Neural cell (in vitro differentiated cells): Measurements from ENCODE around the gene DNAJC6.

Experiments
- CTCF ChIP-seq: fragments of 450-650 bp; IDR thresholded peaks from 2 replicates; pipeline ENCODE4 v1.5.1; 2014; ENCODE audit warnings: antibody characterized with exemption, mild to moderate bottlenecking, moderate library complexity; ENCODE audit not compliant: poor library complexity, severe bottlenecking
- EZH2 ChIP-seq: fragments of 200-600, 300-800 bp; shearing (Covaris generic), sonication (generic); IDR thresholded peaks from 2 replicates; pipeline ENCODE4 v1.6.1; 2014; ENCODE audit warnings: antibody characterized with exemption, low read length, borderline replicate concordance, mild to moderate bottlenecking; ENCODE audit not compliant: insufficient read depth, poor library complexity, severe bottlenecking
- POLR2AphosphoS5 ChIP-seq: IDR thresholded peaks from 2 replicates; pipeline ENCODE4 v1.6.1; 2012

- TF ChIP-seq CTCF (no peak), EZH2 (no peak), POLR2AphosphoS5 (no peak)
Observed at GRCh38 chr1:65317866-65318653, 8.7 kb downstream of the DNAJC6 start.
